Esophagus squamous epithelium (tissue), 5 donors: ENCODE results near the gene PCK1. TPM values are rescaled to one million over a fixed set of nuclear protein-coding genes. Genes with fewer than 3 reads are reported as not detected.

Experiments used
- DNase-seq: peaks from one replicate; lab custom pipeline; 2025; lab: John Stamatoyannopoulos, UW
- H3K27ac ChIP-seq, 4 donors: fragments of 200-600 bp; sonication (generic); one replicate each; pipeline ENCODE4 v1.5.1; 2016 to 2019; ENCODE audit warnings: mild to moderate bottlenecking in 1 of 4
- H3K27me3 ChIP-seq, 4 donors: fragments of 200-600 bp; sonication (generic); 1 replicate in 3 of 4; 2 replicates in 1 of 4; pipeline versions ENCODE4 v1.5.1 to v1.6.0; 2017 to 2021; ENCODE audit warnings: antibody characterized with exemption in 1 of 4
- H3K36me3 ChIP-seq, 3 donors: fragments of 200-600 bp; sonication (generic); one replicate each; pipeline ENCODE4 v1.5.1; 2016 to 2019
- H3K4me1 ChIP-seq, 3 donors: fragments of 200-600 bp; sonication (generic); one replicate each; pipeline ENCODE4 v1.5.1; 2017 to 2019
- H3K4me3 ChIP-seq, 4 donors: fragments of 200-600 bp; sonication (generic); 1 replicate in 3 of 4; 2 replicates in 1 of 4; pipeline ENCODE4 v1.5.1; 2016 to 2019; ENCODE audit warnings: mild to moderate bottlenecking in 2 of 4, moderate library complexity in 1 of 4
- H3K9me3 ChIP-seq, 3 donors: fragments of 200-600 bp; sonication (generic); one replicate each; pipeline ENCODE4 v1.5.1; 2016 to 2019
- CTCF ChIP-seq, 6 experiments: fragments of 450-650 bp in 4 of 6; fragments of 200-600 bp in 2 of 6; sonication (generic) in 2 of 6; IDR thresholded peaks; one replicate each; pipeline ENCODE4 v1.5.1; 2016 to 2019; ENCODE audit warnings: antibody characterized with exemption in 6 of 6, mild to moderate bottlenecking in 4 of 6, moderate library complexity in 4 of 6
- POLR2A ChIP-seq, 4 donors: fragments of 450-650 bp; IDR thresholded peaks; one replicate each; pipeline ENCODE4 v1.6.1; 2017; ENCODE audit warnings: antibody characterized with exemption in 4 of 4, mild to moderate bottlenecking in 4 of 4, moderate library complexity in 3 of 4
- WGBS, 2 donors: methylation state at CpG; one replicate each; pipeline ENCODE4 v1.1.5; 2018; 5-methylcytosine and 5-hydroxymethylcytosine counted together
- intact Hi-C: fragments of 100-400 bp; cut with DNase I; formaldehyde crosslinking; loops from one replicate; pipeline ENCODE4 v1.15.0; 2022
- total RNA-seq, 4 donors: library from RNA; depleted of rRNA; stranded (reverse); fragments of >200 nt; gene quantifications; one replicate each; pipeline ENCODE4 v1.1.0, GENCODE V29; 2016
- donor health status: DM: yes; HTN: yes; CAD: no.

Gene PCK1
- total RNA-seq, 4 donors from 2014 or later = 0.38 to 1.4 (median 0.65) TPM

- DNase-seq = no peak
- TF ChIP-seq POLR2A (IDR thresholded peaks at IDR 0.05) (no peak), CTCF (IDR thresholded peaks at IDR 0.05) (no peak)
- Histone ChIP-seq H3K27me3 (no peaks in the 10 kb centered on the region), H3K4me1 (peaks cover 0 to 21% (median 0%) of the 10 kb centered on the region in 3 donors), H3K27ac (no peak overlapping the region), H3K36me3 (no peaks in the 10 kb centered on the region), H3K4me3 (no peak overlapping the region), H3K9me3 (no peaks in the 10 kb centered on the region)
- intact Hi-C loops = loop anchor here (10.0 kb wide), 1 partner anchor 707 kb away; the partner anchor contains the start of gene ANKRD60
- WGBS, 2 donors = 84 to 87% methylated on average over 5 of the region's 5 CpGs
Observed at GRCh38 chr20:57517904-57518303, 43.0 kb upstream of the PCK1 start.

GRCh38 chr20:57522380-57523140, 38.4 kb upstream of the PCK1 start:
- H3K36me3 ChIP-seq = no peaks in the 10 kb centered on the region
- whole genome bisulfite sequencing, 2 donors = 37 to 49% methylated on average over 5 of the region's 5 CpGs
- intact Hi-C loops = loop anchor here (10.0 kb wide), 1 partner anchor 682 kb away; no protein-coding TSS in a partner anchor

GRCh38 chr20:57523782-57524181, 37.1 kb upstream of the PCK1 start:
- H3K4me3 ChIP-seq = no peak overlapping the region
- H3K27ac ChIP-seq = no peak overlapping the region
- no peak for DNase-seq
- TF ChIP-seq POLR2A (IDR thresholded peaks at IDR 0.05) (no peak), CTCF (IDR thresholded peaks at IDR 0.05) (no peak)
- H3K9me3 ChIP-seq = no peaks in the 10 kb centered on the region
- no peaks in the 10 kb centered on the region for H3K27me3 ChIP-seq
- intact Hi-C loops = loop anchor here (10.0 kb wide), 1 partner anchor 681 kb away; no protein-coding TSS in a partner anchor
- peaks cover 0 to 19% (median 0%) of the 10 kb centered on the region in 3 donors for H3K4me1 ChIP-seq
- WGBS, 2 donors = 88 to 89% methylated on average over 10 to 11 of the region's 11 CpGs
- no peaks in the 10 kb centered on the region for H3K36me3 ChIP-seq

More at GRCh38 chr20:57522380-57523140, 38.4 kb upstream of the PCK1 start:
- no peak overlapping the region for H3K27ac ChIP-seq
- no peak overlapping the region for H3K4me3 ChIP-seq
- H3K9me3 ChIP-seq = no peaks in the 10 kb centered on the region
- H3K27me3 ChIP-seq = no peaks in the 10 kb centered on the region
- H3K4me1 ChIP-seq = peaks cover 0 to 19% (median 0%) of the 10 kb centered on the region in 3 donors
- TF ChIP-seq POLR2A (IDR thresholded peaks at IDR 0.05) (no peak), CTCF (IDR thresholded peaks at IDR 0.05) (no peak)
- no peak for DNase-seq

- no peaks in the 10 kb centered on the region for H3K36me3 ChIP-seq
- no peaks in the 10 kb centered on the region for H3K27me3 ChIP-seq
- no peak within 1 kb of the TSS for H3K4me3 ChIP-seq
- no peak for DNase-seq
- 60% methylated on average over 1 of the region's 43 CpGs; no CpG with 5 or more reads in 1 of the 2 donors for WGBS, 2 donors
- H3K4me1 ChIP-seq = peaks cover 0 to 19% (median 0%) of the 10 kb centered on the region in 3 donors
- H3K27ac ChIP-seq = no peak within 1 kb of the TSS
- intact Hi-C loops = loop anchor here (10.0 kb wide), 1 partner anchor 680 kb away; no protein-coding TSS in a partner anchor
- TF ChIP-seq CTCF (IDR thresholded peaks at IDR 0.05) = no peak
- TF ChIP-seq POLR2A (IDR thresholded peaks at IDR 0.05) = no peak
- no peaks in the 10 kb centered on the region for H3K9me3 ChIP-seq
Observed at GRCh38 chr20:57524511-57525176, 36.3 kb upstream of the PCK1 start, which contains the start of gene CTCFL. Gene CTCFL, minus strand, starts transcription at chr20:57525140. Its CDS starts 935 bp downstream, at chr20:57524205.
